ENCODE measurements around the gene IGF2BP1. TPM values are rescaled to one million over a fixed set of nuclear protein-coding genes. Genes with fewer than 3 reads are reported as not detected.
A peak's percentile ranks its signal among the peaks of the same experiment; 100 is the strongest.

The IGF2BP1 gene
- total RNA-seq, 1 experiment from 2014 or later, result 105 TPM

DNA sequence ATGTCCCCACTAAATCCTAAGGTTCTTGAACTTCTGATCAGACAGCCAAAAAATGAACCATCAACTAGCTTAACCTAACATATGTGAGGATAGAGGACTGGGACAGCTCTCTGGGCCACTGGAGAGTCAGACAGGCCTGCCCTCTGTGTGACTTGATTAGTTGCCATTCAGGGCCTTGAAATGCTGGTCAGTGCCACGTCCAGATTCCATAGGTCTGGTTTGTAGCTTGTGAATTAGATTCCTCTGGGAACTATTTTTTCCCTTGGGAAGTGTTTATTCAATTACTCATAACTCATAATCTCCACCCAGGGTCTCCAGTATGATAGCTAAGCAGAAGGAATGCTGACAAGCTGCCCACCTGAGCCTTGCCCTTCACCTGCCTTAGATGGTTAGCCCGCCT lies 48.2 kb downstream of the IGF2BP1 start:
- no peak for DNase-seq
- no peak overlapping the region for H3K4me3 ChIP-seq (ENCODE audit: insufficient read depth, low read depth, low read length)
- H3K36me3 ChIP-seq (replicated peaks; ENCODE audit: control insufficient read depth, insufficient read depth, low read length), result peaks cover 88% of the 10 kb centered on the region
- no peaks in the 10 kb centered on the region for H3K27me3 ChIP-seq (ENCODE audit: control insufficient read depth, insufficient read depth, low read length)

GRCh38 chr17:49046912-49047311 lies 49.7 kb downstream of the IGF2BP1 start:
- DNase-seq, result no peak
- no peaks in the 10 kb centered on the region for H3K27me3 ChIP-seq (ENCODE audit: control insufficient read depth, insufficient read depth, low read length)
- no peak overlapping the region for H3K4me3 ChIP-seq (ENCODE audit: insufficient read depth, low read depth, low read length)
- H3K36me3 ChIP-seq (replicated peaks; ENCODE audit: control insufficient read depth, insufficient read depth, low read length), result peaks cover 82% of the 10 kb centered on the region

DNA sequence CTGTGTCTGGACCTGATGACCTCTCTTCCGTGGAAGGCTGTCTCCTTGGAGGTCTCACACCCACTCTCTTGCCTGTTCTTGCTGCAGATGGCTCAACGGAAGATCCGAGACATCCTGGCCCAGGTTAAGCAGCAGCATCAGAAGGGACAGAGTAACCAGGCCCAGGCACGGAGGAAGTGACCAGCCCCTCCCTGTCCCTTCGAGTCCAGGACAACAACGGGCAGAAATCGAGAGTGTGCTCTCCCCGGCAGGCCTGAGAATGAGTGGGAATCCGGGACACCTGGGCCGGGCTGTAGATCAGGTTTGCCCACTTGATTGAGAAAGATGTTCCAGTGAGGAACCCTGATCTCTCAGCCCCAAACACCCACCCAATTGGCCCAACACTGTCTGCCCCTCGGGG lies 52.1 kb downstream of the IGF2BP1 start:
- DNase-seq, result no peak
- Histone ChIP-seq H3K27me3 (ENCODE audit: control insufficient read depth, insufficient read depth, low read length) (no peaks in the 10 kb centered on the region), H3K4me3 (ENCODE audit: insufficient read depth, low read depth, low read length) (no peak overlapping the region), H3K36me3 (replicated peaks; ENCODE audit: control insufficient read depth, insufficient read depth, low read length) (peaks cover 69% of the 10 kb centered on the region)

- Histone ChIP-seq H3K27me3 (ENCODE audit: control insufficient read depth, insufficient read depth, low read length) (no peaks in the 10 kb centered on the region), H3K4me3 (ENCODE audit: insufficient read depth, low read depth, low read length) (no peak overlapping the region), H3K36me3 (replicated peaks; ENCODE audit: control insufficient read depth, insufficient read depth, low read length) (peaks cover 58% of the 10 kb centered on the region)
- no peak for DNase-seq
Measured at GRCh38 chr17:49050611-49051010, 53.4 kb downstream of the IGF2BP1 start.

- peak; percentile 52 for DNase-seq
- Histone ChIP-seq H3K36me3 (replicated peaks; ENCODE audit: control insufficient read depth, insufficient read depth, low read length) (peaks cover 53% of the 10 kb centered on the region), H3K4me3 (ENCODE audit: insufficient read depth, low read depth, low read length) (no peak overlapping the region), H3K27me3 (ENCODE audit: control insufficient read depth, insufficient read depth, low read length) (no peaks in the 10 kb centered on the region)
Measured at GRCh38 chr17:49051269-49051668, 54.1 kb downstream of the IGF2BP1 start.

DNA sequence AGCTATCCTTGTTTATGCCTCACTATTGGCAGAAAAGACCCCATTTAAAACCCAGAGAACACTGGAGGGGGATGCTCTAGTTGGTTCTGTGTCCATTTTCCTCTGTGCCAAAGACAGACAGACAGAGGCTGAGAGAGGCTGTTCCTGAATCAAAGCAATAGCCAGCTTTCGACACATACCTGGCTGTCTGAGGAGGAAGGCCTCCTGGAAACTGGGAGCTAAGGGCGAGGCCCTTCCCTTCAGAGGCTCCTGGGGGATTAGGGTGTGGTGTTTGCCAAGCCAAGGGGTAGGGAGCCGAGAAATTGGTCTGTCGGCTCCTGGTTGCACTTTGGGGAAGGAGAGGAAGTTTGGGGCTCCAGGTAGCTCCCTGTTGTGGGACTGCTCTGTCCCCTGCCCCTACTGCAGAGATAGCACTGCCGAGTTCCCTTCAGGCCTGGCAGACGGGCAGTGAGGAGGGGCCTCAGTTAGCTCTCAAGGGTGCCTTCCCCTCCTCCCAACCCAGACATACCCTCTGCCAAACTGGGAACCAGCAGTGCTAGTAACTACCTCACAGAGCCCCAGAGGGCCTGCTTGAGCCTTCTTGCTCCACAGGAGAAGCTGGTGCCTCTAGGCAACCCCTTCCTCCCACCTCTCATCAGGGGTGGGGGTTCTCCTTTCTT lies 56.1 kb downstream of the IGF2BP1 start:
- no peak for DNase-seq
- peaks cover 39% of the 10 kb centered on the region for H3K36me3 ChIP-seq (replicated peaks; ENCODE audit: control insufficient read depth, insufficient read depth, low read length)
- no peaks in the 10 kb centered on the region for H3K27me3 ChIP-seq (ENCODE audit: control insufficient read depth, insufficient read depth, low read length)
- no peak overlapping the region for H3K4me3 ChIP-seq (ENCODE audit: insufficient read depth, low read depth, low read length)

- Histone ChIP-seq H3K36me3 (replicated peaks; ENCODE audit: control insufficient read depth, insufficient read depth, low read length) (peaks cover 27% of the 10 kb centered on the region), H3K27me3 (ENCODE audit: control insufficient read depth, insufficient read depth, low read length) (no peaks in the 10 kb centered on the region), H3K4me3 (ENCODE audit: insufficient read depth, low read depth, low read length) (no peak overlapping the region)
- peak; percentile 56 for DNase-seq
Measured at GRCh38 chr17:49054342-49055092, 57.3 kb downstream of the IGF2BP1 start.

DNA sequence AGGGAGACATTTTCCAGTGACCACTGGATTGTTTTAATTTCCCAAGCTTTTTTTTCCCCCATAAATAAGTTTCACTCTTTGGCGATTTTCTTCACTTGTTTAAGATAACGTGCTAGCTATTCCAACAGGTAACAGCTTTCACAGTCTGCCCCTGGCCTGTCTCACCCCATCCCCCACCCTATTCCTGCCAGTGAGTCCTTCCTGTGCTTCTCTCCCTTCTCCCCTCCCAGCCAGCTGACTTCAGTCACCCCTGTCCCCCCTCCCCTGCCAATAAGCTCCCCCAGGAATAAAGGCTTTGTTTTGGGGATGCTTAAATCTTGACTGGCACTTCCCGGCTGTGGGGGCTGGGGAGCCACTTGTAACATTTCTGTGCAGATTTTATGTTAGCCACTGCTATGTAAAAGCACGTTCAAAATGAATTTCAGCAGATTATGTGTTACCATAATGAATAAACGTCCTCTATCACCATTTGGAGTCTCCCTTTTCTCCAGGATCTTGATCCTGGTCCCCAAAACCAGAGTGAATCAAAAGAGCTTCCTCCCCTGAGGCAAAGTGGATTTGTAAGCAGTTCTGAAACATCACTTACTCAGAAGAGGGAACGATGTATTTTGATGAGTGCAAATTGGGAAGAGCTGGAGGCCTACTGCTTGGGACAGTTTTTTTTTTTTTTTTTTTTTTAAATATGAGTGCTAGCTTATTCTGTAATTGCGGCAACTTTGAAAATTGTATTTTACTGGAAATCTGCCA lies 58.2 kb downstream of the IGF2BP1 start:
- peak; percentile 69 for DNase-seq
- Histone ChIP-seq H3K36me3 (replicated peaks; ENCODE audit: control insufficient read depth, insufficient read depth, low read length) (peaks cover 22% of the 10 kb centered on the region), H3K4me3 (ENCODE audit: insufficient read depth, low read depth, low read length) (no peak overlapping the region), H3K27me3 (ENCODE audit: control insufficient read depth, insufficient read depth, low read length) (no peaks in the 10 kb centered on the region)

GRCh38 chr17:49061524-49061943 lies 64.3 kb downstream of the IGF2BP1 start:
- no peak for DNase-seq
- H3K36me3 ChIP-seq (replicated peaks; ENCODE audit: control insufficient read depth, insufficient read depth, low read length), result no peaks in the 10 kb centered on the region
- H3K4me3 ChIP-seq (ENCODE audit: insufficient read depth, low read depth, low read length), result no peak overlapping the region
- no peaks in the 10 kb centered on the region; the same call in 1 of the 2 replicates for H3K27me3 ChIP-seq (ENCODE audit: control insufficient read depth, insufficient read depth, low read length)

- H3K27me3 ChIP-seq (ENCODE audit: control insufficient read depth, insufficient read depth, low read length), result no peaks in the 10 kb centered on the region; the same call in 1 of the 2 replicates
- H3K4me3 ChIP-seq (ENCODE audit: insufficient read depth, low read depth, low read length), result no peak overlapping the region
- no peak for DNase-seq
- H3K36me3 ChIP-seq (replicated peaks; ENCODE audit: control insufficient read depth, insufficient read depth, low read length), result no peaks in the 10 kb centered on the region
Measured at GRCh38 chr17:49063652-49064051, 66.5 kb downstream of the IGF2BP1 start.

GRCh38 chr17:49067163-49067562 lies 70.0 kb downstream of the IGF2BP1 start:
- Histone ChIP-seq H3K27me3 (ENCODE audit: control insufficient read depth, insufficient read depth, low read length) (no peaks in the 10 kb centered on the region; the same call in 1 of the 2 replicates), H3K4me3 (ENCODE audit: insufficient read depth, low read depth, low read length) (no peak overlapping the region), H3K36me3 (replicated peaks; ENCODE audit: control insufficient read depth, insufficient read depth, low read length) (no peaks in the 10 kb centered on the region)
- DNase-seq, result peak; percentile 64

- no peaks in the 10 kb centered on the region for H3K27me3 ChIP-seq (ENCODE audit: control insufficient read depth, insufficient read depth, low read length)
- no peak for DNase-seq
- no peak overlapping the region for H3K4me3 ChIP-seq (ENCODE audit: insufficient read depth, low read depth, low read length)
- no peaks in the 10 kb centered on the region for H3K36me3 ChIP-seq (replicated peaks; ENCODE audit: control insufficient read depth, insufficient read depth, low read length)
Measured at GRCh38 chr17:49069585-49070273, 72.5 kb downstream of the IGF2BP1 start.

GRCh38 chr17:49071106-49071505 lies 73.9 kb downstream of the IGF2BP1 start:
- no peaks in the 10 kb centered on the region for H3K36me3 ChIP-seq (replicated peaks; ENCODE audit: control insufficient read depth, insufficient read depth, low read length)
- DNase-seq, result no peak
- H3K4me3 ChIP-seq (ENCODE audit: insufficient read depth, low read depth, low read length), result no peak overlapping the region
- H3K27me3 ChIP-seq (ENCODE audit: control insufficient read depth, insufficient read depth, low read length), result no peaks in the 10 kb centered on the region

- H3K4me3 ChIP-seq (ENCODE audit: insufficient read depth, low read depth, low read length), result no peak overlapping the region
- no peaks in the 10 kb centered on the region for H3K36me3 ChIP-seq (replicated peaks; ENCODE audit: control insufficient read depth, insufficient read depth, low read length)
- H3K27me3 ChIP-seq (ENCODE audit: control insufficient read depth, insufficient read depth, low read length), result no peaks in the 10 kb centered on the region
- DNase-seq, result no peak
Measured at GRCh38 chr17:49074851-49075540, 77.8 kb downstream of the IGF2BP1 start.
